Panc1 (cell line): ENCODE data around the gene WDR33.

Experiments
- POLR2AphosphoS5 ChIP-seq: IDR thresholded peaks from 2 replicates; pipeline ENCODE4 v1.6.1; 2012; ENCODE audit warnings: mild to moderate bottlenecking, low read depth, low read length, moderate library complexity
- TCF7L2 ChIP-seq: IDR thresholded peaks from 2 replicates; pipeline ENCODE4 v1.6.1; 2011; ENCODE audit warnings: mild to moderate bottlenecking, low read depth, low read length, inconsistent platforms
- TF ChIP-seq, protein P1 (sequence below): fragments of 450-650 bp; IDR thresholded peaks from 2 replicates; pipeline ENCODE4 v1.5.1; 2017; ENCODE audit warnings: mild to moderate bottlenecking

GRCh38 chr2:127778850-127779249 is 32.1 kb downstream of the WDR33 start:
- no peak for TF ChIP-seq POLR2AphosphoS5
- TF ChIP-seq, protein P1, sequence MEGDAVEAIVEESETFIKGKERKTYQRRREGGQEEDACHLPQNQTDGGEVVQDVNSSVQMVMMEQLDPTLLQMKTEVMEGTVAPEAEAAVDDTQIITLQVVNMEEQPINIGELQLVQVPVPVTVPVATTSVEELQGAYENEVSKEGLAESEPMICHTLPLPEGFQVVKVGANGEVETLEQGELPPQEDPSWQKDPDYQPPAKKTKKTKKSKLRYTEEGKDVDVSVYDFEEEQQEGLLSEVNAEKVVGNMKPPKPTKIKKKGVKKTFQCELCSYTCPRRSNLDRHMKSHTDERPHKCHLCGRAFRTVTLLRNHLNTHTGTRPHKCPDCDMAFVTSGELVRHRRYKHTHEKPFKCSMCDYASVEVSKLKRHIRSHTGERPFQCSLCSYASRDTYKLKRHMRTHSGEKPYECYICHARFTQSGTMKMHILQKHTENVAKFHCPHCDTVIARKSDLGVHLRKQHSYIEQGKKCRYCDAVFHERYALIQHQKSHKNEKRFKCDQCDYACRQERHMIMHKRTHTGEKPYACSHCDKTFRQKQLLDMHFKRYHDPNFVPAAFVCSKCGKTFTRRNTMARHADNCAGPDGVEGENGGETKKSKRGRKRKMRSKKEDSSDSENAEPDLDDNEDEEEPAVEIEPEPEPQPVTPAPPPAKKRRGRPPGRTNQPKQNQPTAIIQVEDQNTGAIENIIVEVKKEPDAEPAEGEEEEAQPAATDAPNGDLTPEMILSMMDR, result no peak
- no peak for TF ChIP-seq TCF7L2
